Esophagus muscularis mucosa (tissue), 4 donors: ENCODE data around the gene KIF26B.

Experiments used
- EP300 ChIP-seq: sonication (generic); formaldehyde crosslinking; IDR thresholded peaks from one replicate; pipeline ENCODE4 v1.6.1; 2017; ENCODE audit warnings: antibody characterized with exemption
- POLR2A ChIP-seq: fragments of 450-650 bp; IDR thresholded peaks from one replicate; pipeline ENCODE4 v1.6.1; 2017; ENCODE audit warnings: antibody characterized with exemption, moderate library complexity, mild to moderate bottlenecking, low read depth
- TF ChIP-seq, protein P1 (sequence below), 3 experiments: fragments of 200-600 bp in 2 of 3; fragments of 450-650 bp in 1 of 3; sonication (generic) in 2 of 3; IDR thresholded peaks; one replicate each; pipeline ENCODE4 v1.5.1; 2017 to 2019; ENCODE audit warnings: antibody characterized with exemption in 3 of 3, mild to moderate bottlenecking in 2 of 3, moderate library complexity in 1 of 3

DNA sequence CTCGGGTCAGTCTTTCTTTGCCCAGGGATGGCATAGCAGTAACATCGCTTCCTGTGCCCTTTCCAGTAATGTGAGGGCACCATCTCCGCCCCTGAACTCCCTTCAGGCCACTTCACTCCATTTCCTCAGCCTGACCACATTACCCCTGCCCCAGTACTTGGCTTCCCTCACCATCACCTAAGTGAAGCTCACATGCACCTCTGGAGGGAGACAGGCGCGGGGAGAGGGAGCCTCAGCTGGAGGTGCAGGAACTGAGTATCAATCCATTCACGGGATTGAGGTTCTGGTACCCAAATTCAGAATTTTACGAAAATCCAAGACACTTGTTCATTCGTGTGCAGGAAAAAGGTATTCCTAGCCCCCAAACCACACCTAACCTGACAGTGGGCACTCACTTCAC lies 540.4 kb downstream of the KIF26B start:
- TF ChIP-seq, protein P1, sequence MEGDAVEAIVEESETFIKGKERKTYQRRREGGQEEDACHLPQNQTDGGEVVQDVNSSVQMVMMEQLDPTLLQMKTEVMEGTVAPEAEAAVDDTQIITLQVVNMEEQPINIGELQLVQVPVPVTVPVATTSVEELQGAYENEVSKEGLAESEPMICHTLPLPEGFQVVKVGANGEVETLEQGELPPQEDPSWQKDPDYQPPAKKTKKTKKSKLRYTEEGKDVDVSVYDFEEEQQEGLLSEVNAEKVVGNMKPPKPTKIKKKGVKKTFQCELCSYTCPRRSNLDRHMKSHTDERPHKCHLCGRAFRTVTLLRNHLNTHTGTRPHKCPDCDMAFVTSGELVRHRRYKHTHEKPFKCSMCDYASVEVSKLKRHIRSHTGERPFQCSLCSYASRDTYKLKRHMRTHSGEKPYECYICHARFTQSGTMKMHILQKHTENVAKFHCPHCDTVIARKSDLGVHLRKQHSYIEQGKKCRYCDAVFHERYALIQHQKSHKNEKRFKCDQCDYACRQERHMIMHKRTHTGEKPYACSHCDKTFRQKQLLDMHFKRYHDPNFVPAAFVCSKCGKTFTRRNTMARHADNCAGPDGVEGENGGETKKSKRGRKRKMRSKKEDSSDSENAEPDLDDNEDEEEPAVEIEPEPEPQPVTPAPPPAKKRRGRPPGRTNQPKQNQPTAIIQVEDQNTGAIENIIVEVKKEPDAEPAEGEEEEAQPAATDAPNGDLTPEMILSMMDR (IDR thresholded peaks at IDR 0.05), result no peak
- no peak for TF ChIP-seq POLR2A
- no peak for TF ChIP-seq EP300
